AML-193 (cell line): ENCODE measurements around the gene MYCBP2.
"Not testable (repeated sequence)": the region's sequence is repeated elsewhere in the genome, so short reads cannot be mapped to it uniquely, and the experiment has no call there.

Experiments used
- DNase-seq, 2 experiments: peaks; one replicate each; lab custom pipeline; 2025; lab: John Stamatoyannopoulos, UW

MYCBP2 gene

DNA sequence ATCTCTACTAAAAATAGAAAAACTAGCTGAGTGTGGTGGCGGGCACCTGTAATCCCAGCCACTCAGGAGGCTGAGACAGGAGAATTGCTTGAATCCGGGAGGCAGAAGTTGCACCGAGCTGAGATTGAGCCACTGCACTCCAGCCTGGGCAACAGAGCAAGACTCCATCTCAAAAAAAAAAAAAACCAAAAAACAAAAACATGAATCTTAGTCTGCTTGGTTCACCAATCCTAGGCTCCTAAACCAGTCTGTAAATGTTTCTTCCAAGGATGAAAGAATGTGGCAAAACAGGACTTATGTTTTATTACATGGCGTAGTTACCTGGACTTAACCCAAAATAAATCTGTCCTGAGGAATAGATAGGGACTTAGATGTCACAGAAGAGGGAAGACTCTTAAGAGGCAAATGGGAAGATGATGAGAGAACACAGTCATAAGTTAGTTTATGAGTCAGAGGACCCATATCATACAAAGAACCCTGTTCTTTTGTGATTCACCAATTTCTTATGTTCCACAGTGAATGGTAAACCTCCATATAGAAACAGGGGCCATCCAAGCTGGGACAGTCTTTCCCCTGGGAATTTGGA lies 293.1 kb downstream of the MYCBP2 start:
- no peak for DNase-seq

DNA sequence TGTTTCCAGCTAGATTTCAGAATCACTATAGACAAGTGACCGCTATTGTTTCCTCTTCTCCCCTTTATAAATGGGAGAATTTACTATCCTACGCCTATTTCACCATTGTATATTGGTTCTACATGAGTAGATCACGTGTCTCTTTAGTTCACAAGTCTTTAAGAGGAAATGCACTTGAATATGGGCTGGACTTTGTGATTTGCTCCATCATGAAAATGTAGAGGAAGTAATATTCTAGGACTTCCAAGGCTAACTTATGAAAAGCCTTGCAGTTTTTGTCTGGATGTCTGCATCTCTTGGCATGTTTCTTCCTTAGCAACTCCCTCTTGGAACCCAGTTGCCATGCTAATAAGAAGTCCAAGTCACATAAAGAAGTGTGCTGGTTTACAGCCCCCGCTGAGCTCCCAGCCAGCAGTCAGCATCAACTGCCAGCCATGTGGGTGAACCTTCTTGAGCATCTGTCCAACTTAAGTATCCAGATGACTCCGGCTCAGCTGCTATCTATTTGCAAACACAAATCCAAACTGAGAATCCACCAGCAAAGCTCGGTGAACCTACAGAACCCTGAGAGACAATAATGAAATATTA lies 295.1 kb downstream of the MYCBP2 start:
- DNase-seq = no peak

DNA sequence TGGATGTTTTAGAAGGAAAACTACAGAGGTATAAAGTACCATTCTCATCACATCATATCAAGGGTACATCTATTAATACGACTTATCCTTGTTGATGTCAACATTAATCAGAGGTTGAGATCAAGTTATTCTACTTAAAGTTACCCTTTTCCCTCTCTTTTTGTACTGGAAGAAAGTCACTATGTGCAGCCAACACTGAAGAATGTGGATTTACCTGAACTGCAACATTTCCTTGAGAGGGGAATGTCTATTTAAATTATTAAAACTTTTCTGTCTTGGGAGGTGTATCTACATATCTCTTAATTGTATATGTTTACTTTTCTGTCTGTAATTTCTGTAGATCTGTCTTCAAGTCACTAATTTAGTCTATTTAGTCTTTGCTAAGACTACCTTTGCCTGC lies 297.5 kb downstream of the MYCBP2 start:
- DNase-seq = no peak

DNA sequence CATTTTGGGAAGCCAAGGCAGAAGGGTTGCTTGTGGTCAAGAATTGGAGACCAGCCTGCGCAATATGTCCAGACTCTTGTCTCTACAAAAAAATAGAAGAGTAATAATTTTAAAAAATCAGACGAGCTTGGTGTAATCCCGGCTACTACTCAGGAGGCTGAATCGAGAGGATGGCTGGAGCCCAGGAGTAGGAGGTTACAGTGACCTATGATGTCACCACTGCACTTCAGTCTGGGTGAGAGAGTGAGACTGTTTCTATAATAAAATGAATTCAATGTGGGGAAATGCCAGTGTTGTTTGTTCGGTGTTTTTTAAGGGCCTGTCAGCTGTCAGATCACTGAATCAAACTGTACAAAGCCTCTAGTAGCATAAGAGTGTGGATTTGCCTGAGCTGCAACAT lies 298.7 kb downstream of the MYCBP2 start:
- DNase-seq = no peak

DNA sequence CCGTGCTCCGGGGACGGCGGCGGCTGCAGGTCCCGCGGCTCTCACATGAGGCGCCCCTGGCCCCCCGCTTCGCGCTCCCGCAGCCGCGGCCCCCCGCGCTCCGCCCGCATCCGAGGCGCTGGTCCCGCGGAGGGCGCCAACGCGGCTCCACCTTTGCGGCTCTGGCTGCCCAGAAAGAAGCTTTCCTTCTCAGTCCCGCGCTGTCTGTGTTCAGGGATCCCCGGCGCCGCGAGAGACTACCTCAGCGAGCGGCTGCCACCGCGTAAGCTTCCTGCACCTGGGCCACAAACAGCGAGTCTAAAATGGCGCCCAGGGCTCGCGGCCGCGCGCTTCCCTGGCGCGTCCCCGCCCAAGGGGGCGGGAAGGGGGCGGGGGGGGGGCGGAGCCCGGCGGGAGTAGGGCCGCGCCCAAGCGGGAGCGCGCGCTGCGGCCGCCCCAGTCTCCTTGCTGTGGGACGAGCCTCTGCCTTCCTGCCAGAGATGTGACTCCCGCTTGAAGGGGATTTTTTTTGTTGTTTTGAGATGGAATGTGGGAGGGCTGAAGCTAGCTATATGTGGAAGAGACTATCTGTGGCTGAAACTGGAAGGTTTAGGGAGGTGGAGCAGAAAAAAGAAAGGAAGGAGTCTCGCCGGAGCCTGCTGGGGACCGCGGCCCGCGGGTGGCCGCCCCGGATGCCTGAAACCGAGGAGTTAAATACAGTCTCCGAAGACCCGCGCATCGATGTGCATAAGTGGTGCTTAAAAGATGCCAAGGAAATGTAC lies 299.9 kb downstream of the MYCBP2 start, which contains the start of gene FBXL3:
FBXL3 (minus strand) TSS at position 299 of the 761 bp plus-strand sequence. CDS start 5,299 bp downstream, outside the sequence.
- peak; percentile 80 to 88 for DNase-seq

DNA sequence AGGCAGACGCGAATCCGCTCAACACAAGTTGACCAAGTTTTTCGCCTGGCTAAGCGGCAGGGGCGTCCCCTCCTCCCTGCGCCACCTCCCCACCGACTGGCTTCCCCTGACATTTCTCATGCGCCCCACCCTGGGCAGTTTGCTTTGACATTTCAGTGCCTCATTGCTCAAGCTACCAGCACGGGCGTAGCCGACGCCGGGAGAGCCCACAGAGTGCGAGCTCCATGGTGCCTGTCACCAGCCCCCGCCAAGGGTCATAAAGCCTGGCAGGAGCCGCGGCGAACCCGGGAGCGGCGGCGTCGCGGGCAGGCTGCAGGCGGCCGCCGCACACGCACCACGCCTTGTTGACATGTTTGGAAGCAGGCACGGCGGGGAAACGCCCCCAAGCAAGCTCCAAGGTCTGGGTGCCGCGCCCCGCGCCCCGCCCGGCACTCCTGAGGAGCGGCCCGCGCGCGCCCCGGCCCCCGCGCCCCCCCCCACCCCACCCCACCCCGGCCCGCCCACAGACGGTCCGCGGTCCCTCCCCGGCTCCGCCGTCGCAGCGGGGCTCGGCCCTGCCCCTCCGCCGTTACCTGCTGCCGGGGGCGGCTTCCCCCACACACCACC lies 300.5 kb downstream of the MYCBP2 start:
- DNase-seq = peak; percentile 76 to 86

DNA sequence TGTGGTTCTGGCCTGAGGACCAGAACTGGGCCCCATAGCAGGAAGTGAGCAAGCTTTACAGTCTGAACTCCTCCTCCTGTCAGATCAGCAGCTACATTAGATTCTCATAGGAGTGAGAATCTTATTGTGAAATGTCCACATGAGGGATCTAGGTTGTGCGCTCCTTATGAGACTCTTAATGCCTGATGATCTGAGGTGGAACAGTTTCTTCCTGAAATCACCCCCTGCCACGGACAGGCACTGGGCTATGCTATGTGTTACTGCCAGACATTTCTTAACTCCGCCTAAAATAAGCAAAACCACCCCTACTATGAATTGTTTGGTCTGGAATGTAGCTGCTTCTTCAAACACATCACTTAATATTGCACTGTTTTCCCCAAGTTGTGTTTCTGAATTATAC lies 304.6 kb downstream of the MYCBP2 start:
- peak; percentile 54 to 60 for DNase-seq

DNA sequence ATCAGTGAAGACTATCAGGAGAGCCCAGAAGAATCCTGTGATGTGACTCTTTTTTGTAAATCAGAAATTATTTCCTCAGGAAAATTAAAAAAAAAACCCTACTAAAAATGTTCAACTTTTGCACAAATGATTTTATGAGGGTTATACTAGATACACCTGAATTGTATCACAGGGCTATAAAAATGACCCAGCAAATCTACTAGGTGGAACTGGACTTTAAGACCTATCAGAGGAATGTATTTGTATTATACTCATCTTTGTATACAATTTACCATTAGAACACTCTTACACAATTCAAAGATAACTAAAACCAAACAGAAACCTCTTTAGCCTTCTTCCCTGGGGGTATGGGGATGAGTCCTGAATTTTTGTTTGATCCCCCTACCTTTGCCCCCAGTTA lies 307.1 kb downstream of the MYCBP2 start:
- DNase-seq = no peak

DNA sequence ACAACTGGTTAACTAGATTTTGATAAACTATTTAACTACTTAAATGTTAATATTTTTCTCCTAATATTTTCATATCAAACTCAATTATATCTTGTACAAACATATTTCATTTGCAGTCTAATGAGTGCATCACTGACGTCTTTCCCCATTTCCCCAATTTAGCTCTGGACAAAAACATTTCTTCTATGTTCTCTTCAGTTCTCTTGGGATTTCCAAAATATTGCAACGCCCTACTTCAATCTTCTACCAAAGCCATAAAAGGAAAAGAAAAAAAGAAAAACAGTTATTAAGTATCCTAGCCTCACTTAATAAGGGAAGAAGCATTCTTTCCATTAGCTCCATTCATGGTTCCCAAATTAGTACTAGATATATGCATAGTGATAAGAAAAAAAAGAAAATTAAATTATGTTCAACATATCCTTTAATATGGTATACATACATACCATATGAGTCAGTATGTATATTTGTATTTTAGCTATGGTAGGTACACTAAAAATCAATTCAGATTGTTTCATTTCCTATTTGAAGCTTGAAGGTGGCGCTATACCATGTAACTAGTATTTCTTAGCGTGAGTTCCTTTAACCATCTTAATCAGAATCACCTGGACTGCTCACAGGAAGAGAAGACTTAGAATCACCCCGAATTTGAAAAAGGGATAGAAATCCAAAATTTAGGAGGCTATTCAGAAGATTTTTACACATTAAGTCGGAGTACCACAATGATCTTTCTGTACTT lies 309.8 kb downstream of the MYCBP2 start:
- no peak for DNase-seq

DNA sequence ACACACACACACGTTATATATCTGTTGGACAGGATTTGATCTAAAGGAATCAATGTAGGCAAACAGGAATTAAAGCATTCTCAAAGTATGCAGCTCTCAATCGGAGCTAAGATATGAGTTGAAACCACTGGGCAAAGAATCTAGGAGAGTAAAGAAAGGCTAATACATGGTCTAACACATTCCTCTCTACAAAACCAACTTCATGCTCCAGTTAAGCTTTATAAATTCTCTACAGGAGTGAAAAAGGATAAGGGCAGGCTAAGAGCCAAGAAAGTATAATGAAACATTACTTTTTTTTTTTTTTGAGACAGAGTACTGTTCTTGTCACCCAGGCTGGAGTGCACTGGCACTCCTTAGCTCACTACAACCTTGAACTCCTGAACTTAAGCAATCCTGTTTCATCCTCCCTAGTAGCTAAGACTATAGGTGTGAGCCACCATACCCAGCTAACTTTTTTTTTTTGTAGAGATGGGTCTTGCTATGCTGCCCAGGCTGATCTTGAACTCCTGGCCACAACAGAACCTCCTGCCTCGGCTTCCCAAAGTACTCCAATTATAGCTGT lies 310.6 kb downstream of the MYCBP2 start:
- no peak for DNase-seq

DNA sequence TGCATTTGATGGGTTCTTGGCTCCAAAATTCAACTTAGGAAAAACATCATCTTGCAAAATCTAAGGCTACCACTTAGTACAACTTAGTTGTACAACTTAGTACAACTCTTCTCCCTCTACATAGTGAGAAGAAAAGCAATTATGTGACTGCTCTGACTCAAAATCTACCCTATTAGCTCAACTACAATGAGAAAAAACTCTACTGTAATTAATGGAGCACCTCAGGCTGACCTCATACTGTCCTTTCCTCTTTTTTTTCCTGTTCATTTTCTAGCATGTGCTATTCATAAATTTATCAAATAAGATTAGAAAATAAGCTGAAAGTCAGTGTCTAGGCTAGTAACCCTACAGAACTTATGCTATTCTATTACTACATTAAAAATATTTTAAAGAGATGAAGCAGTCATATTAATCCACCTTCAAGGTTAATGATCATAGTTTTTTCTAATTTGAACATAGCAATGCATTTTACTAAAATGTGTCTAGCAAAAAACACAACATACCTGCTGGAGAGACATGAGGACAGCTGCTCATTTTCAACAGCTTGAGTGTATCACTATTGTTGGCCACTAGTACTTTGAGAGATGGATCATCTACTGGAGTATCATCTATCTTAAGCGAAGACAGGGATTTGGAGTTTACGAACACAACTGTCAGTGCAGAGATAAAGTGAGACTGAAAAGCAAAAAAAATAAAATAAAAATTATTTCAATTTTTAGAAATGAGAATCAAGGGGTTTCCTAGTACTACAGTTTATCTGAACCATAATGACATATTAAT lies 311.8 kb downstream of the MYCBP2 start:
- DNase-seq = no peak

DNA sequence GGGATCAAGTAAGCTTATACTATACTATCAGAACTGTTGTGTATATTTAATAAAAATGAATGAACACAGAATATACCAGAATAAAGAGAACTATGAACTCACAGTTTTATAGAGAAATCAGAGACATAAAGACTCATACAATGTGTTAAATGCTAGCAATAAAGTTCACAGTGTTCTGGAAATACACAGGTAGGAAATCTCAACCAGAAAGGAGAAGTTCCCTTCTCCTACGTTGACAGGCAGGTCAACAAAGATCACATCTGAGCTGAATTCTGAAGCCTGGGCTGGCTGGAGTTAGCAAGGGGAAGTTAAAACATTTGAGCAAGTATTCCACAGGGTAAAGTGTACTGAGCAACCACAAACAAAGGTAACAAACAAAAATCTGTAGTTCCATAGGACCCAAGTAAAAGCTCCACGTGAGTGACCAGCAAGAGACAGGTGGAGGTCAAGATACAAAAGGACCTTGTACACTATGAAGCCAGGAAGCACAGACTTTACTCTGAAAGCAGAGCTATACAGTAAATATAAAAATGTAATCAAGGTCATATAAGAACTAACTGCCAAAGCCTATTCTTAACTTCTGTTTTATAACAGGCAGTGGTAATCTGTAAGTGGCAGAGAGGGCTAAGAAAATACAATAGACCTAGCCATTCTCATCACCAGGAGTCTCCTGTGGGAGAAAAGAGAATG lies 312.9 kb downstream of the MYCBP2 start:
- no peak for DNase-seq

DNA sequence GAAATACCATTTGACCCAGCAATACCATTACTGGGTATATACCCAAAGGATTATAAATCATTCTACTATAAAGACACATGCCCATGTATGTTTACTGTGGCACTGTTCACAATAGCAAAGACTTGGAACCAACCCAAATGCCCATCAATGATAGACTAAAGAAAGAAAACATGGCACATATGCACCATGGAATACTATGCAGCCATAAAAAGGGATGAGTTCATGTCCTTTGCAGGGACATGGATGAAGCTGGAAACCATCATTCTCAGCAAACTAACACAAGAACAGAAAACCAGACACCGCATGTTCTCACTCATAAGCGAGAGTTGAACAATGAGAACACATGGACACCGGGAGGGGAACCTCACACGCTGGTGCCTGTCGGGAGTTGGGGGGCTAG lies 317.2 kb downstream of the MYCBP2 start:
- not testable (repeated sequence) for DNase-seq

DNA sequence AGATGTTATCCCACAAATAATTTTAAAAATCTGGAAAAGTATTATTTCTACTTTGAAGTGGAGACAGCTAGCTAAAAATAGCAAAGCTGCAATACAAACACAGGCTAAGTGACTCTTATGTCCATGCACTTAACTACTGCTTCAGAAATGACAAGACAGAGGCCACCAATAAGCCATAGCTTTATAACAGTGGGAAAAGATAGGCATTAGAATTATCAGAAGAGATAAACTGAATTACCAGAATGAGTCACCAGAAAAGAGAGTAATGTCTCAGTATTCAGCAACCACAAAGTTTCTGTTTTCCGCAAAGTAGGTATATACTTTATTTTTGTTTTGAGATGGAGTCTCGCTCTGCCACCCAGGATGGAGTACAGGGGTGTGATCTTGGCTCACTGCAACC lies 317.9 kb downstream of the MYCBP2 start:
- DNase-seq = no peak

DNA sequence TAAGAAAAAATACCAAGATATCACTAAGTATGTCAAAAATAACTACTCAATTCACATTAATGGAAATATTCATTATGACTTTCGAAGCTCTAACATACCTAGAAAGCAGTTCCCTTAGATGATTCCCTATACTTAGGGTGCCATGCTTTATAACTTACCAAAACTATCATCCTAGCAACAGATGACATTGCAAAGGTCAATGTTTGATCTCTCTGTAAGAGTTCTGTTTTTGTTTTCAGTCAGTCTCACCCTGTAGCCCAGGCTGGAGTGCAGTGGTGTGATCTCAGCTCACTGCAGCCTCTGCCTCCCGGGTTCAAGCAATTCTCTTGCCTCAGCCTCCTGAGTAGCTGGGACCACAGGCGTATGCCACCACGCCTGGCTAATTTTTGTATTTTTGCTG lies 318.6 kb downstream of the MYCBP2 start:
- not testable (repeated sequence) for DNase-seq

DNA sequence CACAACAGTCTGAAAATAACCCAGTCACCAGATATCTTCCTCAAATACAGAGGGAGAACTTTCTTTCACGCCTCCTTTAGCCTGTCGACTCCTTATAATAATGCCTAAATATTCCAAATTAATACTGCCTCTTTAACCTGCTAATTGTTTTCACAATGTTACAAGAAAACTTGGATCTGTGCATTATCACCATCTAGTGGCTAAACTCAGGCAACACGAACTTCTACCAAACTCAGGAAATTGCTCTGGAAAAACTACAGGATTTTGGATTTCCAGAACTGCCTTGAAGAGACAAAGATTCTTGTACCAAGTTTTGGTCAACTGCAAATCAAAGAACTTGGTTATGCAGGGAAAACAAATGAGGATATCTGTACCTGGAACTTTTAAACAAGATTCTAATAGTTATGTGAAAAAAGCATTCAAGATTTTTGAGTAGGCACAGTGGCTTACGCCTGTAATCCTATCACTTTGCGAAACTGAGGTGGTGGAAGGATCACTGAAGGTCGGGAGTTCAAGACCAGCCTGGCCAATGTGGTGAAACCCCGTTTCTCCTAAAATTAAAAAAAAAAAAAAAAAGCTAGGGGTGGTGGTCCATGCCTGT lies 324.2 kb downstream of the MYCBP2 start:
- peak; percentile 60 to 68 for DNase-seq

DNA sequence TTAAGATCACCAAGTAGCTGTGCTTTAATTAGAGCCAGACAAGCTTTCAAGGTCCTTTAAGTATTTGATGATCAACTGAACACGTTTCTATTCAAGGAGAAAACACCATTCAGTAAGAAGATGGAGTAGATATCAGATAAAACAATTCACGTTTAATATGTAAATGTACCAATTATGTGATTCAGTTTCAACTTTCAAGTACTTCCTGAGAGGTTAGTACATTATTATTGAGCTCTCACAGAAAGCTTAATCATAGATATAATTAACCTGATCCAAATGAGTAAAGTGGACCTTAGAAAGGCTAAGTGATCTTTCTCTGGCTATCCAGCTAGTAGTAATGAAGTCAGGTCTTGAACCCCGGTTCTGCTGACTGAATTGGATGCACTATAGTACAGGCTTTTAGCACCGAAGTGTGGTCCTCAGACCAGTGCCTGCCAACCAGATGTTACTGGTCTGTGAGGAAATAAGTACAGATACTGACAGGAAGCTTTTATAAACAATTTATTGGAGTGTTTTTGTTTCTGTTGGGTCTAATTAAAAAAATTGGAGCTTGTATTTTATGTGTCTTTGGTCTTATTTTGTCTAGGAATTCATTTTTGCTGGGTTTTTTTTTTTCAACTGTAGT lies 324.8 kb downstream of the MYCBP2 start:
- DNase-seq = no peak

DNA sequence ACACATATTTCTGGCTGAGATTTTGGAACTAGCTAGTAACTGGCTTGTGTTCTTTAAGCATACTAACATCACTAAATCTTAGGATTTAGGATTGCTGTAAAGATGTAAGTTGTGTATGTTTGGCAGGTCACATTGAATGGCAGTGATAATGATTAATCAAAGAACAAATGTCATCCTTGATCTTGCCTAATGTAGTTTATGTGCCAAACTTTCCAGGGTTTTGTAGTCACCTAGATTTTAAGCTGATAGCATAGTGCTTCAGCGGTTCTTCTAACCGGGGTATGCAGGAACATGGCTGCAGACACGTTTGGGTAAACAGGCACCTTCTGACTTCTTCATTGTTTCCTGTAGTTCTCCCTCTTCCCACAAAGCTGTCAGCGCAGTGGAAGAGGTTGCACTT lies 325.4 kb downstream of the MYCBP2 start:
- DNase-seq = no peak

DNA sequence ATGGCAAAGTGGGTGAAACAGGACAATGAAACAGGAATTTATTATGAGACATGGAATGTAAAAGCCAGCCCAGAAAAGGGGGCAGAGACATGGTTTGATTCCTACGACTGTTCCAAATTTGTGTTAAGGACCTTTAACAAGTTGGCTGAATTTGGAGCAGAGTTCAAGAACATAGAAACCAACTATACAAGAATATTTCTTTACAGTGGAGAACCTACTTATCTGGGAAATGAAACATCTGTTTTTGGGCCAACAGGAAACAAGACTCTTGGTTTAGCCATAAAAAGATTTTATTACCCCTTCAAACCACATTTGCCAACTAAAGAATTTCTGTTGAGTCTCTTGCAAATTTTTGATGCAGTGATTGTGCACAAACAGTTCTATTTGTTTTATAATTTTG lies 326.4 kb downstream of the MYCBP2 start:
- no peak for DNase-seq
